Parathyroid adenoma (tissue), 2 donors: ENCODE results near the gene GIPC3.

ENCODE experiments used
- H2AFZ ChIP-seq: fragments of 300-600 bp; sonication (generic); one replicate; pipeline ENCODE4 v1.7.0; 2017; ENCODE audit warnings: antibody characterized with exemption, mild to moderate bottlenecking
- H3K27ac ChIP-seq: fragments of 300-600 bp; sonication (generic); one replicate; pipeline ENCODE4 v1.7.0; 2017
- H3K27me3 ChIP-seq: fragments of 300-600 bp; sonication (generic); one replicate; pipeline ENCODE4 v1.7.0; 2017; ENCODE audit warnings: low read length; ENCODE audit not compliant: control insufficient read depth, insufficient read depth
- H3K36me3 ChIP-seq: fragments of 300-600 bp; sonication (generic); one replicate; pipeline ENCODE4 v1.7.0; 2017; ENCODE audit warnings: low read length; ENCODE audit not compliant: control insufficient read depth, insufficient read depth
- H3K4me1 ChIP-seq: fragments of 300-600 bp; sonication (generic); one replicate; pipeline ENCODE4 v1.7.0; 2017; ENCODE audit warnings: control low read depth
- H3K4me2 ChIP-seq: fragments of 300-600 bp; sonication (generic); one replicate; pipeline ENCODE4 v1.7.0; 2017; ENCODE audit warnings: low read length
- H3K4me3 ChIP-seq: fragments of 300-600 bp; sonication (generic); one replicate; pipeline ENCODE4 v1.7.0; 2017; ENCODE audit warnings: low read depth, low read length
- H3K79me2 ChIP-seq: fragments of 300-600 bp; sonication (generic); one replicate; pipeline ENCODE4 v1.7.0; 2017; ENCODE audit warnings: control low read depth
- H3K9ac ChIP-seq: fragments of 300-600 bp; sonication (generic); one replicate; pipeline ENCODE4 v1.7.0; 2017; ENCODE audit warnings: mild to moderate bottlenecking
- H3K9me3 ChIP-seq: fragments of 300-600 bp; sonication (generic); one replicate; pipeline ENCODE4 v1.7.0; 2017; ENCODE audit warnings: low read length; ENCODE audit not compliant: control insufficient read depth
- CTCF ChIP-seq: fragments of 300-600 bp; sonication (generic); IDR thresholded peaks from one replicate; pipeline ENCODE4 v1.7.0; 2017; ENCODE audit warnings: antibody characterized with exemption, mild to moderate bottlenecking
- donor health status: primary hyperparathyroidism.

The GIPC3 gene

GRCh38 chr19:3585301-3586126, at the start of gene GIPC3:
GIPC3 (plus strand) TSS chr19:3585478; CDS start chr19:3585598, 120 bp downstream.
- Histone ChIP-seq H3K27ac (no peak within 1 kb of the TSS), H3K9ac (no peak within 1 kb of the TSS), H3K36me3 (no peaks in the 10 kb centered on the region), H3K4me2 (peak within 1 kb of the TSS; percentile 77), H3K4me1 (no peaks in the 10 kb centered on the region), H3K27me3 (no peaks in the 10 kb centered on the region), H2AFZ (peak within 1 kb of the TSS; percentile 46), H3K4me3 (peak within 1 kb of the TSS; percentile 33), H3K79me2 (no peaks in the 10 kb centered on the region), H3K9me3 (no peaks in the 10 kb centered on the region)
- TF ChIP-seq CTCF: no peak

- H3K4me1 ChIP-seq: no peaks in the 10 kb centered on the region
- H3K4me3 ChIP-seq: no peak overlapping the region
- no peak overlapping the region for H3K27ac ChIP-seq
- H3K27me3 ChIP-seq: no peaks in the 10 kb centered on the region
- H3K4me2 ChIP-seq: no peak overlapping the region
- TF ChIP-seq CTCF: no peak
- no peaks in the 10 kb centered on the region for H3K79me2 ChIP-seq
- H3K9ac ChIP-seq: no peak overlapping the region
- H3K9me3 ChIP-seq: no peaks in the 10 kb centered on the region
- H3K36me3 ChIP-seq: no peaks in the 10 kb centered on the region
- no peak overlapping the region for H2AFZ ChIP-seq
Measured at GRCh38 chr19:3535563-3535965, 49.7 kb upstream of the GIPC3 start.

GRCh38 chr19:3535981-3536380, 49.3 kb upstream of the GIPC3 start:
- Histone ChIP-seq H3K36me3 (no peaks in the 10 kb centered on the region), H3K27ac (no peak overlapping the region), H3K4me1 (no peaks in the 10 kb centered on the region), H3K4me3 (no peak overlapping the region), H3K9ac (no peak overlapping the region), H3K4me2 (no peak overlapping the region), H2AFZ (no peak overlapping the region), H3K9me3 (no peaks in the 10 kb centered on the region), H3K27me3 (no peaks in the 10 kb centered on the region), H3K79me2 (no peaks in the 10 kb centered on the region)
- TF ChIP-seq CTCF: no peak

DNA sequence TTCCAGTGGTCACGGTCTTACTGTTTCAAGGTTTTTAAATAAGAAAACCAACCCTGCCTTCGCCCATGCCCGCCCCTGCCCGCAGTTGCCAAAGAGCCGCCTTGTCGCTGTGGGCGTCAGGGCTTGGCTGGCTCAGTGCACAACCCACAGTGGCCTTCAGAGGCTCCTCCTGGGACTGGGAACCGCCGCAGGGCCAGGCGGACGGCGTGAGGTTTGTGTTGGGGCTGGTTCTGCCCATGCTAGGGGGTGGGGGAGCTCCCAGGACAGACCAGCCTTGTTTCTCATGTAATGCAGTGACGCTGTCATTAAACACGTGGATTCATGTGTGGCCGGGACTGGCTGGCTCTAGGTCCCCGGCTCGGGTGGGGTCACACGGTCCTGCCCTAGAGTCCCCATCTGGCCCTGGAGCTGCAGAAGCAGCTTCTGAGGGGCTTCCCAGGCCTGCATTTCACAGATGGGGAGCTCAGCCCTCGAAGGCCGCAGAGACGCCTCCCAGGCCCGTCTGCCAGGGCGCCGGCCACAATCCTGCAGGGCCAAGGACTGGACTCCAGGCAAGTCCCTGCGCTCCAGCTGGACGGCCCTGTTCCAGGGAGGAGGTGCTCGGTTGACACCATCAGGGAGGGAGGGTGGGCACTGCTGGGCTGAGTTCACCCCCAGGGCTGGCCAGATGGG, 48.7 kb upstream of the GIPC3 start:
- Histone ChIP-seq H3K4me3 (no peak overlapping the region), H3K9me3 (no peaks in the 10 kb centered on the region), H3K27ac (no peak overlapping the region), H3K27me3 (no peaks in the 10 kb centered on the region), H3K36me3 (no peaks in the 10 kb centered on the region), H3K9ac (no peak overlapping the region), H3K79me2 (no peaks in the 10 kb centered on the region), H3K4me2 (no peak overlapping the region), H3K4me1 (no peaks in the 10 kb centered on the region), H2AFZ (no peak overlapping the region)
- no peak for TF ChIP-seq CTCF
